NK-92 (cell line): ENCODE results near the gene MYH14.
"Not testable (repeated sequence)": the region's sequence is repeated elsewhere in the genome, so short reads cannot be mapped to it uniquely, and the experiment has no call there.

Source experiments
- DNase-seq: peaks from one replicate; lab custom pipeline; 2025; ENCODE audit not compliant: unreplicated experiment; lab: John Stamatoyannopoulos, UW

Gene MYH14

DNA sequence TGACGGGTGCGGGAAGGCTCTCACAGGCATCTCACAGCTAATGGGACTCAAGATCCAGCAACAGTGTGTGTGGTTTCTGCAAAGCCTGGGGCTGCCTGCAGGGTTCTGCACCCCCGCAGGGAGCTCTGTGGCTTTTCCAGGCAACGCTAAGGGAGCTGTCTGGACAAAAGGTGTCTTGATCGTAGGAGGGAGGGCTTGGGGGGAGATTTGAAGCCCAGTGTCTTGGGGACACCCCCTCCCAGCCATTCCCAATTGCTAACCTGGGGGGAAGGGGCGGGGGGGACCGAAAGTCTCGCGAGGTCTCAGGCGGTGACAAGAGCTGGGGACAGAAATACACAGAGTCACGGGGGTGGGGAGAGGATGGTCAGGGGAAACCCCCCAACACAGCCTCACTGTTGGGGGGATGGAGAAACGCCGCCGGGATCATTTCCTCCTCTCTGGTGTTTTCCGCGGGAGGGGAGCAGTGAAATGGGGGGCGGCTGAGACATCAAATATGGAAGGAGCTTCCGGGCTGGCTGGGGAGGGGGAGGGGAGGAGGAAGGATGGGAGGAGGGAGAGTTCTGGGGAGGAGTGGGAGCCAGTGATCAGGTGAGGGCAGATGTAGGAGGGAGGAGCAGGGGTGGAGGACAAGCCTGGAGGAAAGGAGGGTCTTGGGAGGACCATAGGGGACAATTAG, 112.5 kb downstream of the MYH14 start:
- no peak for DNase-seq

DNA sequence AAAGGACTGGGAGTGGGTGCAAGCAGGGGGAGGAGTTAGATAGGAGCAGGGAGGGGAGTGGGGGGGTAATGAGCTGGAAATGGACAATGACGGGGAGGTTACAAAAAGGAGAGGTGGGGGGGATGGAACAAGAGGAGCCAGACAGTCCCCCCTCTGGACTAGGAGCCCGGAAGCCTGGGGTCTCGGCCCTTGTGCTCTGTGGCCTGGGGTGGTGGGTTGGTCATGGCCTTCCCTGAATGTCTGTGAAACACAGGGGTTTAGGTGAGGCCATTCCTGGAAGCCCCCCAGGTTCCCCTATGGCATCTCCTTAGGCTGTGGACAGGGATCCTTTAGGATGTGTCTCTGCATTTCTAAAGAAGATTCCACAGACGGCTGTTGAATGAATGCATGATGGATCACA, 113.7 kb downstream of the MYH14 start:
- DNase-seq: no peak

DNA sequence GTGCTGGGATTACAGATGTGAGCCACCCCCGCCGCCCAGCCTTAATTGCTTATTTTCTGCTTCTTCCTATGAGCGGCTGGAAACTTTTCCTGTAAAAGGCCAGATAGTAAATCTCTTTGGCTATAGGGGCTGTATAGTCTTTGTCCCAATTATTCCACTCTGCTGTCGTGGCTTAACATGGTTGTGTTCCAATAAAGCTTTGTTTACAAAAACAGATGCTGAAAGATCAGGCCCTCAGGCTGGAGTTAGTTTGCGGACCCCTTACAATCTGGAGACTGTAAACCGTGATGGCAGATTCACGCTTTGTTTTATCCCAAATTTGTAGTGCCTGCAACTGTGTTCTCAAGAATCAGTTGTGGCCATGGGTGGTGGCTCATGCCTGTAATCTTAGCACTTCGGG, 115.0 kb downstream of the MYH14 start:
- DNase-seq: no peak

DNA sequence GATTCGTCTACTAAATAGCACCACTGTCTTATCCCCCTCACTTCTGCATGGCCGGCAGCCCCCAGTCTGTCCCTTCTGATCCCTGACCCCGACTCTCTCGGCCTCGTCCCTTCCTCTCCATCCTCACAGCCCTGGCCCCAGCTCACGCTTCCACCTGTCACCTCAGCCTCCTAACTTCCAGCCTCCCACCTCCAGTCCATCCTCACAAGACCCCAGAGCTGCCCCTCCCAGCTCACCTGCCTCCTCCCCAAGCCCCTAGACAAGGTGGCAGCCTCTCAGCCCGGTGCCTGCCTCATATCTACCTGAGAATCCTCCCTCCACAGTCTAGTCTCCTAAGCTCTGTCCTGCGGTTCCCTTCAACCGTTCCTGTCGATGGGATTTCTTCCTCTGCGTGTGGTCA, 115.7 kb downstream of the MYH14 start:
- DNase-seq: no peak

DNA sequence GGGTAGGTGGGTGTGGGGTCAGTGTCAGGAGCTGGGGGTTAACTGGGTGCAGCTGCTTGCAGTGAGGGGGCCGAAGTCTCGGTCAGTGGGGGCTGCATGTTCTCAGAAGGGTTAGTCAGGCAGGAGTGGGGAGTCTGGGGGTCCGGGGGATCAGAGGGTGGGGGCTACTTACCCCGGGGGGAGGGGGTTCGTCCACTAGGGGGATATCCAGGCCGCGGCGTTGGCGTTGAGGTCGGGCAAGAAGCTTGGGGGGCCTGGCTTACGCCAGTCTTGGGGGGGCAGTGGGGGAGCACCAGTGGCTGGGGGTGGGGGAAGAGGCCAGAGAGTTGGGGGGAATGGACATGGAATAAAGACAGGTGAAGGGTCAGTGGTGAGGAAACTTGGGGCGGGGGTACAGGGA, 116.6 kb downstream of the MYH14 start:
- no peak for DNase-seq

DNA sequence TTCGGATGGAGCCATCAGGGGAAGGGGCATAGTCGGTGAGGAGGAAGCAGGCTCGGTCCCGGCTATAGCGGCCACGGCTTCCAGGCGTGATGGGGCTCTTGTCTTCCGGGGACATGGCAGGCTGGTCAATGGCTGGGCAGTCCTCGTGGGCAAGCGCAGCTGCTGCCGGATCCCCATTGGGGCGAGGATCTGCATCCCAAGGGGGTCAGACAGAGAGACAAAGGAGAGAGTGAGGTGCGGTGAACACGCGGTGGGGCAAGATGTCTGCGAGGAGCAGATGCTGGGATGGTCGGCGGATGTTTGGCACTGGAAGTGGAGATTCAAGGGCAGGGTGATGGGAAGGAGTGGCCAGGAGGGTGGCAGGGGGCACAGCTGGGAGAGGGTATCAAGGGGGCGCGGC, 117.2 kb downstream of the MYH14 start:
- no peak for DNase-seq

DNA sequence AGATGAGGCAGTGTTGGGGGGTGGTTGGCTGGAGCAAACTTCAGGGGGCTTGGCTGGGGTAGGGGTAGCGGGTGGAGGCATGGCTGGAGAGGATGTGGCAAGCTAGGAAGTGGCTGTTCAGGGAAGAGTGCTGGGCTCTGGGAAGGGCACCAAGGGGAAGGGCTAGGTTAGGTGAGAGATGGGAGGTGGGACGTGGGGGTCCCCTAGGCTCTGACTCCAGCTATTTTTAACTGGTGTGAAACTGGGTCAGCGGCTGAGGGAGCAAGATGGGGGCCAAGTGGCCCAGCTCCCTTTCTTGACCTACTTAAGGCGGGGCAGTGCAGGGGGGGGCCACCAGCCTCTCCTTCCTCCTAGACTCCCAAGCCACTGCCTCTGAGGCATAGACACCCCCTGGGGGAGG, 118.4 kb downstream of the MYH14 start:
- DNase-seq: no peak

DNA sequence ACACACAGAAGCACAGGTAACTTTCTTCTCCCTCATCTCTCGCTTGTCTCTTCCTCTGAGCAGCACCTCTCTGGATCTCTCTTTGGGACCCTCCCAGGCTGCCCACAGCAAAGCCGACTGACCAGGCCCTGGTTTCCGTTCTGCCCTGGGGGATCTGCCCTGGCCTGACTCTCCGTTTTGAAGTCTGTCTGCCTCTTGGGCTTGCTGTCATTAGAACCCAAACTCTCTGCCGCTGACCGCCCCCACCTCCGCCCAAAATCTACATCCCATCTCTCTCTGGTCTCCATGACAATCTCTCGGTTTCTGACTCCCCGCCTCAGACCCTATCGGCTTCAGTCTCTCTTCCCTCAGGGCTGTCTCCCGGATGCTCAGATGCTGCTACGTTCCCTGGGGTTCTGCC, 118.8 kb downstream of the MYH14 start:
- DNase-seq: no peak

DNA sequence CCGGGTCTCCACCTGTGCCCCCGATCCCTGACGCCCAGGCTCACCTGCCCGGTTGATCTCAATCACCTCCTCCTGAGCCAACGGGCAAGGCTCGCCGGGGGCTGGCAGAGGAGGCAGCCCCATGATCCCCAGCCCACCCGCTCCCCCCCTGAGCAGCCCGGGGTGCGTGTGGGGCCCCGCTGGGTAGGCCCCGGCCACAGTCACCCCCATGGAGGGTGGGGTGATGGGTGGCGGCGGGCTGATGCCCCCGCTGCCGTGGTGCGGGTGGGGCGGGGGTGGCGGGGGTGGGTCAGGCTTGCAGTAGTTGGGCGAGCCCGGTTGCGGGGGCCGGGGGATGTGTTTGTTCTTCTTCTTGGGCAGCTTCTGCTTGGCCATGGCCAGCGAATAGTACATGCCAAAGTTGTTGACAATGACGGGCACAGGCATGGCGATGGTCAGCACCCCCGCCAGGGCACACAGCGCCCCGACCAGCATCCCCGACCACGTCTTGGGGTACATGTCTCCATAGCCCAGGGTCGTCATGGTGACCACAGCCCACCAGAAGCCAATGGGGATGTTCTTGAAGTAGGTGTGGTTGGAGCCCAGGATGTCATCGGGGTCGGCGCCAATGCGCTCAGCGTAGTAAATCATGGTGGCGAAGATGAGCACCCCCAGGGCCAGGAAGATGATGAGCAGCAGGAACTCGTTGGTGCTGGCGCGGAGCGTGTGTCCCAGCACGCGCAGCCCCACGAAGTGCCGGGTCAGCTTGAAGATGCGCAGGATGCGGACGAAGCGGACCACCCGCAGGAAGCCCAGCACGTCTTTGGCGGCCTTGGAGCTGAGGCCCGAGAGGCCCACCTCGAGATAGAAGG, 119.7 kb downstream of the MYH14 start:
- DNase-seq: no peak

DNA sequence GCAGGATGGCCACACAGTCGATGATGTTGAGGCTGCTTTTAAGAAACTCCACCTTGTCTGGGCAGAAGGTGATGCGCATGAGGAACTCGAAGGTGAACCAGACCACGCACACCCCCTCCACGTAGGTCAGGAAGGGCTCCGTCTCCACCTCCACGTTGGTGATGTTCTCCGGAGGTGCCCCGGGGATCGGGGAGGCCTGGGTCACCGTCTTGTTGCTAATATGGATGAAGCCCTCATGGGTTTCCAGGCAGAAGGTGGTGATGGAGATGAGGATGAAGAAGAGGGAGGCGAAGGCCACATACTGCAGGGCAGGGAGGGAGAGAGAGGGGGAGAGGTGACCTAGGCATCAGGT, 120.3 kb downstream of the MYH14 start:
- no peak for DNase-seq

DNA sequence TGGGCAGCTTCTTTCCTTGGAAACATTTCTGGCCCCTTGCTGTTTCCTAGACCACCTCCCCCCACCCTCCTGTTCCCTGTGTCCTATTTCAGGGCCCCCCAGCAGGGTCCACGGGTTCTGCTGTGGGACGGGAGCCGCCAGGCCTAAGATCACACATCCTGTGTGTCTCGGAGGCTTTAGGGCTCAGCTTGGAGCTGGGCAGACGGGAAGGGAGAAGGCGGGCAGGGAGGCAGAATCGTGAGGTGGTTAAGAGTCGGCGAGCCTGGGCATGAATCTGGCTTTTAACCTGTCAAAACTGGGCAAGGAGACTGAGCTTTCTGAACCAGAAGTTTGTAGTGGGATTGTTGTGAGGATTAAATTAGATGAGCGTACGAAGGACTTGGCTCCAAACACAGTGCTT, 120.9 kb downstream of the MYH14 start:
- no peak for DNase-seq

DNA sequence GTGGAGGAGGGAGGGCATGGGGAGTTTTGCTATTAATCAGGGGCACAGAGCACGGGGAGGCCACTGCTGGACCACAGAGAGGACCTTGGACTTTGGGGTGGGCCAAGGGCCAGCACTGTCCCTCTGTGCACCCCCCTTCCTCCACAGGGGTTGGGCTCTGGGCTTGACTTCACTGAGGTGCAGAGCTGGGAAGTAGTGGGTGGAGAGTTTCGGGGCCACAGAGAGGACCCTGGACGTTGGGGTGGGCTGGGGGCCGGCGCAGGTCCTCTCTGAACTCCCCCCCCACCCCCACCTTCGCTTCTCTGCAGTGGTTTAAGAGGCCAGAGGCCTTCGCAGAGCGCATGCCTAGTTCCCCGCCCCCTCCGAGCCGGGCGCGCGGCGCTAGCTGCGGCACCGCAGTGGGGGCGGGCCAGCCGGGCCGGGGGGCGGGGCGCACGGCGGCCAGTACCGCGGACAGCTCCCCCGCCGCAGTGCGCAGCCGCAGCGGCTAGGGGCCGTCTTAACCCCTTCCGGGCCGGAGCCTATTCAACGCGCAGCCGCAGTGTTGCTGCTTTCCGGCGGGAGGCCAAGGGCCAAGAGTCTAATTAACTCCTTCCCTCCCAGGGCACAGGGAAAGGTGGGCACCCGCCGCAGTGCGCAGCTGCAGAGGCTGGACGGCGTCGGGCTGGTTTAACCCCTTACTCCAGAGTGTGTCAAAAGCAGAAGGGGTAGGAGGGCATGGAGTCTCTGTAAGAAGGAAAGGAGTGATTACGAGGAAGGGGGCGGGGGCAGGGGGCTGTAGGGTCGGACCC, 122.1 kb downstream of the MYH14 start:
- no peak for DNase-seq

DNA sequence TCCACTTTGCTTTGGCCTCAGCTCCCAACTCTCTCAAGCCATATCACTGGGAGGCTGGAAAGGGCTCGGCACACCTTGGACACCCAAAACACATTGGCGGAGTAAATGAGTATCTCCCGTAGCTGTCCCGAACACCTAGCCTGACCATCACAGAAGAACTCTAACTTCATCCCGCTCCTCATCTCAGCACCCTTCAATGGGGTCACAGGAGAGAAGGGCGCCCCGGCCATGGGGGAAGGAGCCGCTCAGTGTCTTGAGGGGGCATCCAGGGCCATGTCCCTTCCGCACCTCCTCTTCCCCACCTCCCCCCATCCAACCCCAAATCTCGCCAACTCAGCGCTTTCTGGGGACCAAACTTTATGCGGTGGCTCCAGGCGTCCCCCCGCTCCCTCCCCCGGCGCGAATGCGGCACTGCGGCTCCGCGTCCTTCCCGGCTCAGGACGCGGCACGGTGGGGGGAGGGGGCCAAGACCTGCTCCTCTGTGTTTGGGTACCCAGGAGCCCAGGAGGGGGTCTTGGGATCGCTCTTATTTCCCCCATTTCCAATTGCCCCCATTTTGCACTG, 122.8 kb downstream of the MYH14 start:
- DNase-seq: no peak

DNA sequence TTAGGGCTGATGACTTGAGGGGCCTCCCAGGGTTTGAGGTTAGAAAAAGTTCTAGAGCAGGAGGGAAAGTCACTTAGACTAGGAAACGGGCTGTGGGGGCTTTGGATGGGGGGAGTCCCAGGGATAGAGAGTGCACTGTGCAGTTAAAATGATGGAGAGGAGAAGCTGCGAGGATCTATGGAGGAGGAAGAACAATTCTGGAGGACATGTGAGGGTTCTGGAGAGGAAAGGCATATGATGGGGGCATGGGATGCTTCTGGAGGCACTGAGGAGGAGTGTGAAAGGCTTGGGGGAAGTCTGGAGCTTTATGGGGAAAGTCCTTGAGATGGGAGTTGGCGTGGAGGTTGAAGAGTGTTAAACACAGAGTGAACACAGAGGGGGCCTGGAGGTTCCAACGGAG, 123.6 kb downstream of the MYH14 start:
- DNase-seq: no peak

DNA sequence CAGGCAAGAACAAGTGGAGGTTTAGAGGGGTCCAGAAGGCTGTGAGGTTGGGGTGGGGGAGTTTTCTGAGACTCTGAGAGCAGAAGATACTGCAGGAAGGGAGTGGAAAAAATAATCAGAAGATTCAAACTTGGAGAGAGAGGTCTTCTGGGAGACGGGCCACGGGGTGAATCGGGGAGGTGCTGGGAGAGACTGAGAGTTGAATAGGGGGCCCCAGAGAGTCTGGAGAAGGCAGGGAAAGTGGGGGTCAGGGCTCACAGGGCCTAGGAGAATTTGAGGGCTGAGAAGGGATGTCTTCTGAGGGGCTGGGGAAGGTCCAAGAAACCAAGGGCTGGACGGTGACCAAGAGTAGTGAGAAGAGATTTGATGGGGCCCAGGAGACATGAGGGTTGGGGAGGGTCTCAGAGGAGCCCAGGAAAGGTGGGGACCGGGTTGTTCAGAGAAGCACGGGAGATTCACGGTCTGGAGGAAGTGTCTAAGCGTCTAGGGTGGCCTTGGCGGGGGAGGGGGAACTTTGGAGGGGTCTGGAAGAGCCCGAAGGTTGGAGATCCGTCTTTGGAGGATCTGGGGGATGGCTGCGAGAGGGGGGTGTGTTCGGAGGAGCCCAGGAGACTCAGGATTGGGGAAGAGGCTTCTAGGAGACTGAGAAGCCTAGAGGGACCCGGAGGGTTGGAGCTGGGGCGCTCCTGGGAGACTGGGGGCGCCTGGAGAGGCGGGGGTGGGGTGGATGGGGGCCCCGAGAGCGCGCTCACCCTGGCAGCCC, 124.2 kb downstream of the MYH14 start:
- DNase-seq: no peak

DNA sequence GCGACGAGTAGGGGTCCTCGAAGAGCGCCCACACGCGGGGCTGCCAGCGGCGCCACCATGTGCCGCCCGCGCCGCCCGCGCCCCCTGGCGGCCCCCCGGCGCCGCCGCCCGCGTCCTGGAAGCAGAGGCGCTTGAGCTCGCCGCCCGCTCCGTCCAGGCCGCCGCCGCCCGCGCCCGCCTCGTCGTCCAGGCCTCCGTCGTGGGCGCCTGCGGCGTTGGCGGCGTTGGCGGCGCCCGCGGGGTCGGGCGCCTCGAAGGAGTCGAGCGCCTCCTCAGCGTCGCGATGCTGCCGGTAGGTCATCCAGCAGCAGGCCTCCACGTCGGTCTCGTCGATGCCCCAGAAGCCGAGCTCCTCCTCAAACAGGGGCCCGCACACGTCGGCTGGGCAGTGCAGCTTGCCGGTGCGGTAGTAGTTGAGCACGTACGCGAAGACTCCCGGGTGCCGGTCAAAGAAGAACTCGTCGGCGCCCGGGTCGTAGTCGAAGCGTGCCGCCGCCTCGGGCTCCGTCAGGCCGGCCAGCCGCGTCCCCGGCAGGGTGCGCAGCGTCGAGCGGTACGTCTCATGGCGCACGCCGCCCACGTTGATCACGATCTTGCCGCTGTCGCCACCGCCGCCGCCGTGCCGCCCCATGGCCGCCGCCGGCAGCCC, 124.9 kb downstream of the MYH14 start:
- DNase-seq: no peak

DNA sequence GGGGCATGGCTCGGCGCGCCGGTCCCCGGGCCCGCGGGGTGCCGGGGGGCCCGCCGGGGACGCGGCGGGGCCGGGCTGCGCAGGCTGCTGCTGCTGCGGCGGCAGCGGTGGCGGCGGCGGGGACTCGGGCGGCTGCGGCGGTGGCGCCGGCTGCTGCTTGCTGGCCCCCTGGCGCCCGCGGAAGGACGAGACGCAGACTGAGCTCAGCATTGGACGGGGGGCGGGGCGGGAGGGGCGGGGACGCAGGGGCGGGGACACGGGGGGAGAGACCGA, 125.4 kb downstream of the MYH14 start:
- no peak for DNase-seq

DNA sequence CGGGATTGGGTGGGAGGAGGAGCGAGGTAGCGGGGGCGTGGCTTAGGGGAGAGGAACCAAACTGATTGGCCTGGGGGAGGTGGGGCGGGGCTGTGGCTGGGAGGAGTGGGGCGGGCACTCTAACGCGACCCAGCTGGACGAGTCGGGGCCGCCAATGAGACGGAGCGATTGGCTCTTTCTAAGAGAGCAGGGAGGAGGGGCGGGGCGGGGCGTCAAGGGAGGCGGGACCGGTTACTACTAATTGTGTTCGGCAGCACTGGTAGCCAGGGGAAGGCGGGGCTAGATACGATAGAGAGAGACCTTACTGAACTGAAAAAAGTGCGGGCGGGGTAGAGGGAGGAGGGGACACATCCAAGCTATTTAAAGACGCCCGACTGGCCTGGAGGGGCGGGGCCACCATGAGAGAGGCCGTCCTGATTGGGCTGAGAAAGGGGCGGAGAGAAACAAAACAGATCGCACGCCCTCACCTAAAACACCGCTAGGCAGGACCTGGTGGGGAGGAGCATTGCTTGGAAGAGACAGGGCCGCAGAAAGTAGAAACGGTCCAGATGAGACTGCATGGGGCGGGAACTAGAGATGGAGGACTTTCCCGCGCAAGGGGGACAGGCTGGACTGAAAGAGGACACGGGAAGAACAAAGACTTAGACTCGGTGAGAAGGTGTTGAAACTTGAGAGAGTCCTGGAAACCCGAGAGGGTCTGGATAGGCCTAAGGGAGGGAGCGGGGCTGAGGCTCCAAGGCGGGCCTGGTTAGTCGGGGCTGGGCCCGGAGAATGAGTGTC, 125.9 kb downstream of the MYH14 start, which contains the start of gene KCNC3:
TSS of gene KCNC3 (minus strand) at position 232 of the 780 bp plus-strand sequence. CDS start 295 bp downstream, outside the sequence.
- no peak for DNase-seq

DNA sequence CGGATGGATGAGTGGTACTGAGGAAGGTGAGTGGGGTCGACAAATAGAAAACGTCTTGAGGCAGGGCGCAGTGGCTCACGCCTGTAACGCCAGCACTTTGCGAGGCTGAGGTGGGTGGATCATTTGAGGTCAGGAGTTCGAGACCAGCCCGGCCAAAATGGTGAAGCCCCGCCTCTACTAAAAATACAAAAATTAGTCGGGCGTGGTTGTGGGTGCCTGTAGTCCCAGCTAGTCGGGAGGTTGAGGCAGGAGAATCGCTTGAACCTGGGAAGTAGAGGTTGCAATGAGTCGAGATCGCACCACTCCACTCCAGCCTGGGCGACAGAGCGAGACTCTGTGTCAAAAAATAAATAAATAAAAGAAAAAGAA, 126.5 kb downstream of the MYH14 start:
- not testable (repeated sequence) for DNase-seq
